Activated T-cell treated with anti-CD3 and anti-CD28 coated beads, Interleukin-2, amount 50 U/mL, for 1 hour (primary cell): ENCODE measurements around the gene DTX1.
"Not testable (repeated sequence)": the region's sequence is repeated elsewhere in the genome, so short reads cannot be mapped to it uniquely, and the experiment has no call there.

ENCODE experiments used
- DNase-seq: peaks from one replicate; pipeline ENCODE4 v3.0.0-alpha.2; 2020

Gene DTX1

GRCh38 chr12:113140706-113141105 is 84.2 kb downstream of the DTX1 start:
- no peak for DNase-seq

GRCh38 chr12:113141716-113142115 is 85.2 kb downstream of the DTX1 start:
- DNase-seq = not testable (repeated sequence)

GRCh38 chr12:113142173-113142885 is 85.8 kb downstream of the DTX1 start:
- no peak for DNase-seq

GRCh38 chr12:113142886-113143332 is 86.4 kb downstream of the DTX1 start:
- DNase-seq = no peak

GRCh38 chr12:113143959-113144358 is 87.4 kb downstream of the DTX1 start:
- no peak for DNase-seq

- no peak for DNase-seq
These were observed 88.3 kb downstream of the DTX1 start for GRCh38 chr12:113144806-113145205.

GRCh38 chr12:113145720-113146551 is 89.4 kb downstream of the DTX1 start:
- no peak for DNase-seq

GRCh38 chr12:113146999-113147398 is 90.5 kb downstream of the DTX1 start:
- DNase-seq = no peak
